Peyer's patch (tissue), 4 donors: ENCODE measurements around the gene S100A6. TPM values are rescaled to one million over a fixed set of nuclear protein-coding genes. Genes with fewer than 3 reads are reported as not detected.

Source experiments
- DNase-seq, 3 donors: peaks; one replicate each; pipeline ENCODE4 v3.0.0-alpha.2; 2017 to 2019
- H3K27ac ChIP-seq, 4 donors: fragments of 200-600 bp; sonication (generic); one replicate each; pipeline ENCODE4 v1.5.1; 2016 to 2019
- H3K27me3 ChIP-seq, 2 donors: fragments of 200-600 bp; sonication (generic); one replicate each; pipeline ENCODE4 v1.5.1; 2019
- H3K36me3 ChIP-seq, 3 donors: fragments of 200-600 bp; sonication (generic); one replicate each; pipeline ENCODE4 v1.5.1; 2016 to 2019
- H3K4me1 ChIP-seq, 4 donors: fragments of 200-600 bp; sonication (generic); one replicate each; pipeline ENCODE4 v1.5.1; 2016 to 2019
- H3K4me3 ChIP-seq, 4 donors: fragments of 200-600 bp; sonication (generic); 1 replicate in 3 of 4; 2 replicates in 1 of 4; pipeline ENCODE4 v1.5.1; 2016 to 2019; ENCODE audit warnings: mild to moderate bottlenecking in 1 of 4
- H3K9me3 ChIP-seq, 4 donors: fragments of 200-600 bp; sonication (generic); one replicate each; pipeline ENCODE4 v1.5.1; 2016 to 2019; ENCODE audit warnings: mild to moderate bottlenecking in 1 of 4
- POLR2A ChIP-seq, 2 donors: fragments of 450-650 bp; IDR thresholded peaks; one replicate each; pipeline ENCODE4 v1.5.1; 2017; ENCODE audit warnings: antibody characterized with exemption in 2 of 2, mild to moderate bottlenecking in 2 of 2, moderate library complexity in 2 of 2
- total RNA-seq, 4 donors: library from RNA; depleted of rRNA; stranded (reverse); fragments of >200 nt; gene quantifications; one replicate each; pipeline ENCODE4 v1.1.0, GENCODE V29; 2016
- TF ChIP-seq, protein P1 (sequence below), 6 experiments: fragments of 450-650 bp in 4 of 6; fragments of 200-600 bp in 2 of 6; sonication (generic) in 1 of 6; IDR thresholded peaks; one replicate each; pipeline ENCODE4 v1.5.1; 2017 to 2019; ENCODE audit warnings: antibody characterized with exemption in 6 of 6, mild to moderate bottlenecking in 3 of 6, moderate library complexity in 1 of 6

S100A6 gene
- total RNA-seq, 4 donors from 2014 or later, result 321 to 366 (median 334) TPM

DNA sequence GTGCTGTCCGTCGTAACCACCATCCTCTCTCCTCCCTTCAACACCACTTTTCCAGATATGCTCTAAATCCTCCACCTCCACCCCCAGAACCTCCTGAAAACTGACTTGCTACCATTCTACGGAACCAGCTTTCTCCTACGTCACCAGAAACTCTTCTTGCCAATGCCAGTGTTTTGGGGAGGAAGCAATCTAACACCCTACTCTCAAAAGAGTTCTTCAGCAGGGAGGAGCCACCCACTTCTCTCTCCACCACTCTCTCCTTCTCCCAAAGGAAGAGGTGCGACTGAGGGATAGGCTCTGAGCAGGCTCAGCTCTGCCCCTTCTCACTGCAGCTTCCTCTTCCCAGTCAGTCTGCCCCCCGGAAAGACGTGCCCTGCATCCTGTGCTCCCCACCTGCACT lies 35.9 kb upstream of the S100A6 start:
- Histone ChIP-seq H3K27me3 (no peaks in the 10 kb centered on the region), H3K36me3 (no peaks in the 10 kb centered on the region), H3K27ac (no peak overlapping the region), H3K9me3 (no peaks in the 10 kb centered on the region), H3K4me1 (peaks cover 1 to 31% (median 5%) of the 10 kb centered on the region in 4 donors), H3K4me3 (no peak overlapping the region)
- DNase-seq, result no peak
- no peak for TF ChIP-seq POLR2A (IDR thresholded peaks at IDR 0.05)
- TF ChIP-seq, protein P1, sequence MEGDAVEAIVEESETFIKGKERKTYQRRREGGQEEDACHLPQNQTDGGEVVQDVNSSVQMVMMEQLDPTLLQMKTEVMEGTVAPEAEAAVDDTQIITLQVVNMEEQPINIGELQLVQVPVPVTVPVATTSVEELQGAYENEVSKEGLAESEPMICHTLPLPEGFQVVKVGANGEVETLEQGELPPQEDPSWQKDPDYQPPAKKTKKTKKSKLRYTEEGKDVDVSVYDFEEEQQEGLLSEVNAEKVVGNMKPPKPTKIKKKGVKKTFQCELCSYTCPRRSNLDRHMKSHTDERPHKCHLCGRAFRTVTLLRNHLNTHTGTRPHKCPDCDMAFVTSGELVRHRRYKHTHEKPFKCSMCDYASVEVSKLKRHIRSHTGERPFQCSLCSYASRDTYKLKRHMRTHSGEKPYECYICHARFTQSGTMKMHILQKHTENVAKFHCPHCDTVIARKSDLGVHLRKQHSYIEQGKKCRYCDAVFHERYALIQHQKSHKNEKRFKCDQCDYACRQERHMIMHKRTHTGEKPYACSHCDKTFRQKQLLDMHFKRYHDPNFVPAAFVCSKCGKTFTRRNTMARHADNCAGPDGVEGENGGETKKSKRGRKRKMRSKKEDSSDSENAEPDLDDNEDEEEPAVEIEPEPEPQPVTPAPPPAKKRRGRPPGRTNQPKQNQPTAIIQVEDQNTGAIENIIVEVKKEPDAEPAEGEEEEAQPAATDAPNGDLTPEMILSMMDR (IDR thresholded peaks at IDR 0.05), result no peak

DNA sequence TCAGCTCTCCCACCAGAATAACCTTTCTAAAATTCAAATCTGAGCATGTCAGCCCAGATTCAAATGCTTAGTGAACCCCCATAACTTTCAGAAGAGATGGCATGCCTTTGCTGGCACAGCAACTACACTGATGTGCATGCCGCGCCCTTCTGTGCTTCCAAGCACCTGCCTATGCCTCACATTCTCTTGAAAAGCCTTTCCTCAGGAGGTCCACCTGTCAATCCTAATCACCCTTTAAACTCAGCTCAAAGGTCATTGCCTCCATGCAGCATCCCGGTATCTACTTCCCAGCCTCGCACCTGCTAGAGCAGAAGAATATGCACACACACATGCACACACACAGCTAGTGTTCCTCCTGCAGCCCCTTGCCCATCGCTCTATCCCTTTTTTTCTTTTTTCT lies 35.1 kb upstream of the S100A6 start:
- peak overlapping the region in 1 of 4 donors; percentile 7 for H3K27ac ChIP-seq
- peaks cover 8 to 40% (median 13%) of the 10 kb centered on the region in 4 donors for H3K4me1 ChIP-seq
- H3K4me3 ChIP-seq, result no peak overlapping the region
- peak in 2 of 3 donors; percentile 53 to 67 for DNase-seq
- no peaks in the 10 kb centered on the region for H3K36me3 ChIP-seq
- no peak for TF ChIP-seq POLR2A (IDR thresholded peaks at IDR 0.05)
- TF ChIP-seq, protein P1 (IDR thresholded peaks at IDR 0.05), result no peak
- no peaks in the 10 kb centered on the region for H3K9me3 ChIP-seq
- no peaks in the 10 kb centered on the region for H3K27me3 ChIP-seq

DNA sequence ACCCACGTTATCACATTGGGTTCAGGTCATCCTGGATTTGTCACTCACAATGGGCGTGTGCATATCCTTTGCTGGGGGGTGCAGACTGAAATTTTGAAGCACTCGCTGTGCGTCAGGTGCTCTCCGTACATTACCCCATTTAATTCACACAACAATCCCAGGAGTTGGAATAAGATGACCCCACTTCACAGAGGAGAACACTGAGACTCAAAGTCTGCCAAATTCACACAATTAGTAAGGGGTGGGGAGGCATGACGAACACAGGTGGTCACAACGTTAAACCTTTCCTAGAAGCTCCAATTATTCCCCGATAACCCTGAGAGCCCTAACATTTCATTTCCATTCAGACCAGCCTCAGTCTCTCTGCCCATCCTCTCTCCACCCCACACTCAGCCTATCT lies 33.7 kb upstream of the S100A6 start:
- Histone ChIP-seq H3K27me3 (no peaks in the 10 kb centered on the region), H3K27ac (no peak overlapping the region), H3K4me1 (peaks cover 12 to 47% (median 19%) of the 10 kb centered on the region in 4 donors), H3K36me3 (no peaks in the 10 kb centered on the region), H3K4me3 (no peak overlapping the region), H3K9me3 (no peaks in the 10 kb centered on the region)
- DNase-seq, result no peak
- TF ChIP-seq POLR2A (IDR thresholded peaks at IDR 0.05), result no peak
- TF ChIP-seq, protein P1 (IDR thresholded peaks at IDR 0.05), result no peak

DNA sequence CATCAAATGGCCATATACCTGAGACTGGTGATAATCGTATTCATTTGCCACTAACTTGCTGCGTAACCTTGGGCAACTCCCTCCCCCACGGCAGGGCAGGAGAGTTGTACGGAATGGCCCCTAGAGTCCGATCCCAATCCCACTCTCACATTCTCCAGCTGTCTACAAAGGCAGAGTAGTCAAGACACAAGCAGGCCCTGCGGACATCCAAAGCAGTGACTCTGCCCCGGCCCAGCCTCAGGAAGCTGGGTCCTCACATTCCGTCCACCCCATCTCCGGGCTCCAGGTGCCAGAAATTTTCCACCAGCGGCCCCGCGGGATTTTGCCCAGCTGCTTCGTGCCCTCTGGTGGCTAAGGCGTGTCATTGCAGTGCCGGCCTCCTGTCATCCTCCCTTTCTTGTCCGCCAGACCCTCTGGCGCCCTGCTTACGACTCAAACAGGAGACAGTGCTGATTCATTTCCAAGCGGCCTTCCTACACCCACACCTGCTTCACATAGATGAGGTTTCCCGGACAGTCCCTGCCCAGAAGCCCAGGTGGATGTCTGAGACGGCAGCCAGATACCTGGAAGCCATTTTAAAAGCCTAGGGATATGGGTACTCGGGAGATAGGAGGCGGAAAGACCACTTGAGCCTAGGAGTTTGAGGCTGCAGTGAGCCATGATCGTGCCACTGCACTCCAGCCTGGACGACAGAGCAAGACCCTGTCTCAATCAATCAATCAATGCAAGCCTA lies 32.7 kb upstream of the S100A6 start:
- no peaks in the 10 kb centered on the region for H3K9me3 ChIP-seq
- H3K27me3 ChIP-seq, result no peaks in the 10 kb centered on the region
- H3K4me1 ChIP-seq, result peaks cover 12 to 47% (median 19%) of the 10 kb centered on the region in 4 donors
- peak overlapping the region; percentile 69 to 95 (median 86) for H3K27ac ChIP-seq
- peak; percentile 78 to 94 (median 94) for DNase-seq
- peak overlapping the region in 2 of 4 donors; percentile 24 to 28 for H3K4me3 ChIP-seq
- TF ChIP-seq, protein P1 (IDR thresholded peaks at IDR 0.05), result peak; percentile 97 to 99 (median 98)
- TF ChIP-seq POLR2A (IDR thresholded peaks at IDR 0.05), result no peak
- H3K36me3 ChIP-seq, result no peaks in the 10 kb centered on the region

DNA sequence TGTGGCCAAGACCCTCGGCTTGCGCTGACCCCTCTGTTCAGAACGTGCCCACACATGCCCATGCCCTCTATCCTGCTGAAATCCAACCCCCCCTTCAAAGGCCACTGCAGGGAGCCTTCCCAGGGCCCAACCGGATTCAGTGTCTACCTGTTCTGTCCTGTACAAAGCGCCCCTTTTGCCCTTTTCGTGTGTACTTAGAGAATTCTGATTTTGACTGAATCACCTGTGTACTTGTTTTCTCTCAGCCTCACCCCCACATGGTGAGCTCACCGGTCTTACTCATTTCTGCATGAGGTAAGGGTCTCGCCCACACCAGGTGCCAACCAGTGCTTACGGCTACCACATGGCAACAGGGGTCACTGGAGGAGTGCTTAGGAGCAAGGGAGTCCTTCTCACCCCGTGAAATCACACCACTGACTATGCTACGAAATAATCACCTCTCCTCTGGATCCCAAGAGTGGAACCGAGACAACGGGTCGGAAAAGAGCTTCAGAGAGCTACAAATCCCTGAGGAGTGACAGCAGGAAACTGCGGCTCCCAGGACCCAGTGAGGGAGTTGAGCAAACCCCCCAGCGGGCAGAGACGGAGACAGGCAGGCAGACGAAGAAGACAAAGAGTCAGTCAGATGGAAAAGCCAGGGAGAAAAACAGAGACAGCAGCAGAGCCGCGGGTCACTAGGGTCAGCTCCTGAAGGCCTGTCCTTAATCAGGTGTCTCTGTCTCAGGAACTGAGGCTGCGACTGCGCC lies 32.0 kb upstream of the S100A6 start:
- Histone ChIP-seq H3K4me1 (peaks cover 12 to 44% (median 19%) of the 10 kb centered on the region in 4 donors), H3K36me3 (no peaks in the 10 kb centered on the region), H3K27me3 (no peaks in the 10 kb centered on the region), H3K4me3 (peak overlapping the region in 1 of 4 donors; percentile 24), H3K9me3 (no peaks in the 10 kb centered on the region), H3K27ac (peak overlapping the region; percentile 69 to 95 (median 86))
- TF ChIP-seq, protein P1 (IDR thresholded peaks at IDR 0.05), result no peak
- TF ChIP-seq POLR2A (IDR thresholded peaks at IDR 0.05), result no peak
- DNase-seq, result no peak
